BLaER1 treated with 17β-estradiol and CSF1 and Interleukin-3, amounts not matched to agents 10 nM and 100 nM (cell line): ENCODE measurements around the gene SLC24A4.

ENCODE experiments used
- H3K27ac ChIP-seq, 11 experiments: shearing (Covaris generic); formaldehyde crosslinking; 2 replicates each; pipeline ENCODE4 v1.8.1; 2022
- H3K27me3 ChIP-seq, 11 experiments: shearing (Covaris generic); formaldehyde crosslinking; 2 replicates each; pipeline ENCODE4 v1.8.1; 2022
- H3K36me3 ChIP-seq, 11 experiments: shearing (Covaris generic); formaldehyde crosslinking; 2 replicates each; pipeline ENCODE4 v1.8.1; 2022
- H3K4me1 ChIP-seq, 10 experiments: shearing (Covaris generic); formaldehyde crosslinking; 2 replicates each; pipeline ENCODE4 v1.8.1; 2022
- H3K4me2 ChIP-seq, 11 experiments: shearing (Covaris generic); formaldehyde crosslinking; 2 replicates each; pipeline ENCODE4 v1.8.1; 2022
- H3K4me3 ChIP-seq, 10 experiments: shearing (Covaris generic); formaldehyde crosslinking; 2 replicates each; pipeline ENCODE4 v1.8.1; 2022
- H3K9ac ChIP-seq, 11 experiments: shearing (Covaris generic); formaldehyde crosslinking; 2 replicates each; pipeline ENCODE4 v1.8.1; 2022
- H3K9me3 ChIP-seq, 11 experiments: shearing (Covaris generic); formaldehyde crosslinking; replicated peaks in 1 of 11; 2 replicates each; pipeline ENCODE4 v1.8.1; 2022
- H4K20me1 ChIP-seq, 11 experiments: shearing (Covaris generic); formaldehyde crosslinking; 2 replicates each; pipeline ENCODE4 v1.8.1; 2022
- Cebpa-rat ChIP-seq, 11 experiments: shearing (Covaris generic); IDR thresholded peaks; 2 replicates each; pipeline ENCODE4 v1.8.1; 2022

SLC24A4 gene

GRCh38 chr14:92511453-92512238 is 188.7 kb downstream of the SLC24A4 start:
- Histone ChIP-seq H3K4me3 (no peak overlapping the region), H3K4me2 (peak overlapping the region in 2 of 11 experiments; percentile 25 to 33; a peak in 3 of 22 replicates), H3K9ac (no peak overlapping the region), H3K27me3 (peaks cover 0 to 40% (median 13%) of the 10 kb centered on the region in 11 experiments; a peak in 16 of 22 replicates), H4K20me1 (peaks cover 0 to 21% (median 0%) of the 10 kb centered on the region in 11 experiments; a peak in 7 of 22 replicates), H3K4me1 (peaks cover 41 to 61% (median 52%) of the 10 kb centered on the region in 10 experiments), H3K9me3 (no peaks in the 10 kb centered on the region), H3K36me3 (no peaks in the 10 kb centered on the region), H3K27ac (no peak overlapping the region)
- TF ChIP-seq Cebpa-rat (IDR thresholded peaks at IDR 0.05), result no peak

GRCh38 chr14:92512807-92513203 is 189.8 kb downstream of the SLC24A4 start:
- H4K20me1 ChIP-seq, result peaks cover 0 to 27% (median 0%) of the 10 kb centered on the region in 11 experiments; a peak in 7 of 22 replicates
- peak overlapping the region; percentile 85 to 98 (median 90); a peak in 21 of 22 replicates for H3K9ac ChIP-seq
- peak overlapping the region; percentile 61 to 83 (median 72); a peak in 19 of 20 replicates for H3K4me3 ChIP-seq
- peak overlapping the region; percentile 90 to 100 (median 97) for H3K4me2 ChIP-seq
- H3K27me3 ChIP-seq, result peaks cover 0 to 40% (median 13%) of the 10 kb centered on the region in 11 experiments; a peak in 16 of 22 replicates
- H3K4me1 ChIP-seq, result peaks cover 30 to 61% (median 43%) of the 10 kb centered on the region in 10 experiments
- no peaks in the 10 kb centered on the region for H3K36me3 ChIP-seq
- H3K9me3 ChIP-seq, result no peaks in the 10 kb centered on the region
- peak overlapping the region in 9 of 11 experiments; percentile 82 to 95 (median 90); a peak in 15 of 22 replicates for H3K27ac ChIP-seq
- no peak for TF ChIP-seq Cebpa-rat (IDR thresholded peaks at IDR 0.05)

GRCh38 chr14:92513204-92513965 is 190.4 kb downstream of the SLC24A4 start, which contains the start of gene RIN3:
TSS of gene RIN3 (plus strand) at chr14:92513781. CDS start at chr14:92513933, 152 bp downstream.
- Histone ChIP-seq H3K27me3 (peaks cover 0 to 36% (median 13%) of the 10 kb centered on the region in 11 experiments; a peak in 16 of 22 replicates), H3K9ac (peak within 1 kb of the TSS; percentile 85 to 98 (median 90)), H3K4me2 (peak within 1 kb of the TSS; percentile 90 to 100 (median 97)), H3K36me3 (no peaks in the 10 kb centered on the region), H3K4me3 (peak within 1 kb of the TSS; percentile 61 to 83 (median 72)), H3K4me1 (peaks cover 30 to 63% (median 40%) of the 10 kb centered on the region in 10 experiments), H3K27ac (peak within 1 kb of the TSS; percentile 82 to 95 (median 90)), H3K9me3 (no peaks in the 10 kb centered on the region), H4K20me1 (peaks cover 0 to 33% (median 0%) of the 10 kb centered on the region in 11 experiments; a peak in 7 of 22 replicates)
- no peak for TF ChIP-seq Cebpa-rat (IDR thresholded peaks at IDR 0.05)

GRCh38 chr14:92513966-92514843 is 191.2 kb downstream of the SLC24A4 start:
- H3K4me2 ChIP-seq, result peak overlapping the region; percentile 90 to 100 (median 97)
- peak overlapping the region; percentile 82 to 95 (median 90) for H3K27ac ChIP-seq
- TF ChIP-seq Cebpa-rat (IDR thresholded peaks at IDR 0.05), result no peak
- H3K4me1 ChIP-seq, result peaks cover 30 to 71% (median 43%) of the 10 kb centered on the region in 10 experiments
- peaks cover 0 to 29% (median 13%) of the 10 kb centered on the region in 11 experiments; a peak in 16 of 22 replicates for H3K27me3 ChIP-seq
- H3K9ac ChIP-seq, result peak overlapping the region; percentile 85 to 98 (median 90)
- peaks cover 0 to 35% (median 6%) of the 10 kb centered on the region in 11 experiments; a peak in 9 of 22 replicates for H4K20me1 ChIP-seq
- no peaks in the 10 kb centered on the region for H3K9me3 ChIP-seq
- H3K36me3 ChIP-seq, result no peaks in the 10 kb centered on the region
- peak overlapping the region; percentile 61 to 83 (median 72) for H3K4me3 ChIP-seq

GRCh38 chr14:92514844-92515514 is 192.0 kb downstream of the SLC24A4 start:
- Histone ChIP-seq H3K9ac (peak overlapping the region in 10 of 11 experiments; percentile 85 to 98 (median 90); a peak in 15 of 22 replicates), H3K27me3 (peaks cover 0 to 24% (median 10%) of the 10 kb centered on the region in 11 experiments; a peak in 15 of 22 replicates), H3K4me3 (peak overlapping the region; percentile 61 to 83 (median 72); a peak in 18 of 20 replicates), H3K9me3 (no peaks in the 10 kb centered on the region), H3K27ac (peak overlapping the region in 6 of 11 experiments; percentile 85 to 95 (median 92); a peak in 4 of 22 replicates), H3K36me3 (no peaks in the 10 kb centered on the region), H3K4me2 (peak overlapping the region; percentile 90 to 100 (median 97)), H4K20me1 (peaks cover 0 to 43% (median 12%) of the 10 kb centered on the region in 11 experiments; a peak in 10 of 22 replicates), H3K4me1 (peaks cover 33 to 78% (median 51%) of the 10 kb centered on the region in 10 experiments)
- no peak for TF ChIP-seq Cebpa-rat (IDR thresholded peaks at IDR 0.05)

- peak overlapping the region; percentile 90 to 100 (median 97); a peak in 21 of 22 replicates for H3K4me2 ChIP-seq
- peak overlapping the region in 3 of 11 experiments; percentile 17 to 94 (median 93); a peak in 3 of 22 replicates for H3K9ac ChIP-seq
These were observed 192.8 kb downstream of the SLC24A4 start for GRCh38 chr14:92515546-92516343.

More at GRCh38 chr14:92515546-92516343, 192.8 kb downstream of the SLC24A4 start:
- Histone ChIP-seq H3K4me3 (peak overlapping the region in 1 of 10 experiments; percentile 79; a peak in 3 of 20 replicates), H3K36me3 (peaks cover 0 to 5% (median 0%) of the 10 kb centered on the region in 11 experiments; a peak in 1 of 22 replicates), H3K27ac (peak overlapping the region in 2 of 11 experiments; percentile 2 to 32; a peak in 4 of 22 replicates), H3K4me1 (peaks cover 35 to 85% (median 54%) of the 10 kb centered on the region in 10 experiments), H3K27me3 (peaks cover 0 to 24% (median 9%) of the 10 kb centered on the region in 11 experiments; a peak in 14 of 22 replicates), H3K9me3 (no peaks in the 10 kb centered on the region), H4K20me1 (peaks cover 0 to 50% (median 12%) of the 10 kb centered on the region in 11 experiments; a peak in 10 of 22 replicates)
- no peak for TF ChIP-seq Cebpa-rat (IDR thresholded peaks at IDR 0.05)
